Muscle layer of colon (tissue), 2 donors: ENCODE measurements around the gene LARP6.

ENCODE experiments used
- H3K27ac ChIP-seq: one replicate; pipeline ENCODE4 v1.7.0; 2013; ENCODE audit warnings: low read depth, mild to moderate bottlenecking, low read length, moderate library complexity
- H3K27me3 ChIP-seq, 2 donors: one replicate each; pipeline ENCODE4 v1.7.0; 2013; ENCODE audit warnings: low read length in 2 of 2, mild to moderate bottlenecking in 2 of 2; ENCODE audit not compliant: insufficient read depth in 2 of 2, control insufficient read depth in 1 of 2
- H3K36me3 ChIP-seq: one replicate; pipeline ENCODE4 v1.7.0; 2013; ENCODE audit warnings: mild to moderate bottlenecking, low read length; ENCODE audit not compliant: insufficient read depth
- H3K4me1 ChIP-seq: one replicate; pipeline ENCODE4 v1.7.0; 2013; ENCODE audit warnings: mild to moderate bottlenecking, low read length; ENCODE audit not compliant: insufficient read depth
- H3K4me3 ChIP-seq, 2 donors: one replicate each; pipeline ENCODE4 v1.7.0; 2013; ENCODE audit warnings: low read length in 2 of 2, low read depth in 1 of 2, mild to moderate bottlenecking in 1 of 2, moderate library complexity in 1 of 2
- H3K9ac ChIP-seq: one replicate; pipeline ENCODE4 v1.7.0; 2013; ENCODE audit warnings: low read length
- H3K9me3 ChIP-seq: one replicate; pipeline ENCODE4 v1.7.0; 2013; ENCODE audit warnings: mild to moderate bottlenecking, low read length
- donor health status: abdominal sarcoma.
- donor health status: Adenocarcinoma of cecum.

Gene LARP6

GRCh38 chr15:70788114-70789049 lies 65.6 kb downstream of the LARP6 start:
- no peaks in the 10 kb centered on the region for H3K4me1 ChIP-seq
- H3K27ac ChIP-seq = no peak overlapping the region
- H3K27me3 ChIP-seq = no peaks in the 10 kb centered on the region
- no peaks in the 10 kb centered on the region for H3K9me3 ChIP-seq
- H3K9ac ChIP-seq = no peak overlapping the region
- H3K4me3 ChIP-seq = no peak overlapping the region
- H3K36me3 ChIP-seq = no peaks in the 10 kb centered on the region

DNA sequence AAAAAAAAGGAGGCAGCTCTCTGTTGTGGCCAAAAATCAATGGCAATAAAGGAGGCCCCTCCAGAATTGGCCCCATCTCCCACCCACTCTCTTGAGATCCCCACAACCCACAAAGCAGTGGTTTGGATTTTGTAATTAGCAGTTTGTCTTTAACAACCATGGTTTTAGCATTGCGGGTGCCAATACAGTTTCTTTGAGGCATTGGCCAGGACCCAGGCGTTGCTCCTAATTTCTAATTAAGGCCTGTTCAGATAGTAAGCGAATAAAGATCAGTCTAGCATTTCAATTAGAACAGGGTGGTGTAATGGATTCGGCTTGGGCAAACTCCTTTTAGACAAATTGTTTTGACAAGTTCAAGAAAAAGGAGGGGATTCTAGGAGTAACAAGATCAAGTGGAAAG lies 67.0 kb downstream of the LARP6 start:
- H3K27ac ChIP-seq = no peak overlapping the region

GRCh38 chr15:70783610-70784022 lies 70.3 kb downstream of the LARP6 start:
- H3K36me3 ChIP-seq = no peaks in the 10 kb centered on the region
- H3K9me3 ChIP-seq = no peaks in the 10 kb centered on the region
- H3K27ac ChIP-seq = no peak overlapping the region
- no peaks in the 10 kb centered on the region for H3K4me1 ChIP-seq
- no peaks in the 10 kb centered on the region for H3K27me3 ChIP-seq
- no peak overlapping the region for H3K4me3 ChIP-seq
- H3K9ac ChIP-seq = no peak overlapping the region

More for the DNA sequence above, 67.0 kb downstream of the LARP6 start:
- Histone ChIP-seq H3K36me3 (no peaks in the 10 kb centered on the region), H3K9ac (no peak overlapping the region), H3K4me3 (no peak overlapping the region), H3K9me3 (no peaks in the 10 kb centered on the region), H3K4me1 (no peaks in the 10 kb centered on the region), H3K27me3 (no peaks in the 10 kb centered on the region)

DNA sequence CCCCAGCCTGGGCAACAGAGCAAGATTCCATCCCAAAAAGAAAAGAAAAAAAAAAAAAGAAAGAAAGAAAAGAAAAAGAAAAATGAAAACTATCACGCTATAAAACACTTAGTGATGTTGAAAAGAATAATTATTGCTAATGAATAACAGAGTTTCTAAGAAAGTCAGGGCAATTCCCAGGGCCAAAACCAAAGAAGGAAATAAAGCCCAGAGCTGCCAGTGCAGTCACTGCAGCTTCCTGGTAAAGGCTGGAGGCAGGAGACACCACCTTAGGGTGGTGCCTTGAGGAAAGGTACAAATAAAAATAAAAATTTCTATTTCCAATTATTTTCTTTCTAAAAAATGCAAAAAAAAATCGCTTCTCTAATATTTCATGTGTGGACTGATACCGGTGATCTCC lies 70.9 kb downstream of the LARP6 start:
- H3K27me3 ChIP-seq = no peaks in the 10 kb centered on the region
- H3K4me3 ChIP-seq = no peak overlapping the region
- H3K36me3 ChIP-seq = no peaks in the 10 kb centered on the region
- H3K9ac ChIP-seq = no peak overlapping the region
- H3K27ac ChIP-seq = no peak overlapping the region
- no peaks in the 10 kb centered on the region for H3K4me1 ChIP-seq
- no peaks in the 10 kb centered on the region for H3K9me3 ChIP-seq

- Histone ChIP-seq H3K4me3 (no peak overlapping the region), H3K9ac (no peak overlapping the region), H3K9me3 (no peaks in the 10 kb centered on the region), H3K27ac (no peak overlapping the region), H3K36me3 (no peaks in the 10 kb centered on the region), H3K4me1 (no peaks in the 10 kb centered on the region), H3K27me3 (no peaks in the 10 kb centered on the region)
Measured at GRCh38 chr15:70781236-70781635, 72.7 kb downstream of the LARP6 start.
